Smooth muscle cell (in vitro differentiated cells): Measurements from ENCODE around the gene PRKCB. TPM values are rescaled to one million over a fixed set of nuclear protein-coding genes. Genes with fewer than 3 reads are reported as not detected.

ENCODE experiments used
- DNase-seq: peaks from one replicate; lab custom pipeline; 2025; ENCODE audit not compliant: unreplicated experiment; lab: John Stamatoyannopoulos, UW
- H2AFZ ChIP-seq: fragments of 200-600 bp; sonication (generic); 2 replicates; pipeline ENCODE4 v1.6.0; 2016; ENCODE audit warnings: antibody characterized with exemption, low read depth, mild to moderate bottlenecking
- H3F3A ChIP-seq: fragments of 200-600 bp; sonication (generic); 2 replicates; pipeline ENCODE4 v1.6.0; 2017; ENCODE audit warnings: antibody characterized with exemption, low read depth
- H3K27ac ChIP-seq: fragments of 200-600 bp; sonication (generic); 2 replicates; pipeline ENCODE4 v1.5.1; 2016; ENCODE audit warnings: low read depth, mild to moderate bottlenecking
- H3K27me3 ChIP-seq: fragments of 200-600 bp; sonication (generic); 2 replicates; pipeline ENCODE4 v1.6.1; 2016; ENCODE audit warnings: low read depth, mild to moderate bottlenecking
- H3K36me3 ChIP-seq: fragments of 200-600 bp; sonication (generic); 2 replicates; pipeline ENCODE4 v1.5.1; 2016; ENCODE audit warnings: low read depth
- H3K4me1 ChIP-seq: fragments of 200-600 bp; sonication (generic); 2 replicates; pipeline ENCODE4 v1.5.1; 2016; ENCODE audit warnings: low read depth
- H3K4me2 ChIP-seq: fragments of 200-600 bp; sonication (generic); 2 replicates; pipeline ENCODE4 v1.6.0; 2016; ENCODE audit warnings: mild to moderate bottlenecking
- H3K4me3 ChIP-seq: fragments of 200-600 bp; sonication (generic); 2 replicates; pipeline ENCODE4 v1.5.1; 2016; ENCODE audit warnings: mild to moderate bottlenecking
- H3K79me2 ChIP-seq: fragments of 200-600 bp; sonication (generic); 2 replicates; pipeline ENCODE4 v1.6.0; 2016; ENCODE audit warnings: low read depth, mild to moderate bottlenecking
- H3K9ac ChIP-seq: fragments of 200-600 bp; sonication (generic); 2 replicates; pipeline ENCODE4 v1.6.0; 2016; ENCODE audit warnings: low read depth
- H3K9me3 ChIP-seq: fragments of 200-600 bp; sonication (generic); replicated peaks from 2 replicates; pipeline ENCODE4 v1.5.1; 2016; ENCODE audit warnings: low read depth
- H4K20me1 ChIP-seq: fragments of 200-600 bp; sonication (generic); 2 replicates; pipeline ENCODE4 v1.6.0; 2016; ENCODE audit warnings: low read depth
- CTCF ChIP-seq: fragments of 200-600 bp; sonication (generic); IDR thresholded peaks from 2 replicates; pipeline ENCODE4 v1.5.1; 2017; ENCODE audit warnings: borderline replicate concordance, mild to moderate bottlenecking, antibody characterized with exemption; ENCODE audit not compliant: insufficient read depth, poor library complexity, severe bottlenecking
- WGBS: methylation state at CpG from one replicate; pipeline ENCODE4 v1.1.7; 2016; ENCODE audit warnings: low lambda C conversion rate; 5-methylcytosine and 5-hydroxymethylcytosine counted together
- polyA plus RNA-seq: library from polyadenylated mRNA; unstranded; fragments of >200 nt; fragmentation: Nextera tagmentation; extraction: Ambion mirVana; gene quantifications from 2 replicates; pipeline ENCODE4 v1.2.1, GENCODE V29; 2016
- total RNA-seq: library from RNA; depleted of rRNA; stranded (reverse); fragments of >200 nt; gene quantifications from 2 replicates; pipeline ENCODE4 v1.2.3, GENCODE V29; 2014

The PRKCB gene
- total and polyA plus RNA-seq, 2 experiments from 2014 or later: 0.36 TPM; not detected in 1

- no peak overlapping the region for H3K27ac ChIP-seq
- no peaks in the 10 kb centered on the region for H3K9me3 ChIP-seq
- no peaks in the 10 kb centered on the region for H3K36me3 ChIP-seq
- no peak overlapping the region for H3K9ac ChIP-seq
- TF ChIP-seq CTCF: no peak
- no peak overlapping the region for H3K4me2 ChIP-seq
- H3K27me3 ChIP-seq: peaks cover 10% of the 10 kb centered on the region
- no peaks in the 10 kb centered on the region for H3K4me1 ChIP-seq
- no peaks in the 10 kb centered on the region for H3F3A ChIP-seq
- 89% methylated on average over 3 of the region's 3 CpGs for WGBS
- H4K20me1 ChIP-seq: no peaks in the 10 kb centered on the region
- H2AFZ ChIP-seq: no peak overlapping the region
- no peak for DNase-seq
- H3K79me2 ChIP-seq: no peaks in the 10 kb centered on the region
- H3K4me3 ChIP-seq: no peak overlapping the region
Measured at GRCh38 chr16:24174957-24175356, 339.2 kb downstream of the PRKCB start.

GRCh38 chr16:24178496-24178895, 342.7 kb downstream of the PRKCB start:
- Histone ChIP-seq H3F3A (no peaks in the 10 kb centered on the region), H4K20me1 (no peaks in the 10 kb centered on the region), H3K79me2 (no peaks in the 10 kb centered on the region), H2AFZ (no peak overlapping the region), H3K27ac (no peak overlapping the region), H3K9me3 (no peaks in the 10 kb centered on the region), H3K4me1 (no peaks in the 10 kb centered on the region), H3K4me2 (no peak overlapping the region), H3K4me3 (no peak overlapping the region), H3K36me3 (no peaks in the 10 kb centered on the region), H3K27me3 (peaks cover 10% of the 10 kb centered on the region), H3K9ac (no peak overlapping the region)
- no peak for TF ChIP-seq CTCF
- DNase-seq: no peak
- 59% methylated on average over 4 of the region's 4 CpGs for WGBS

GRCh38 chr16:24180451-24180850, 344.7 kb downstream of the PRKCB start:
- no peaks in the 10 kb centered on the region for H4K20me1 ChIP-seq
- H3K4me1 ChIP-seq: no peaks in the 10 kb centered on the region
- no peak for TF ChIP-seq CTCF
- H3K27ac ChIP-seq: no peak overlapping the region
- no peak for DNase-seq
- no peaks in the 10 kb centered on the region for H3K79me2 ChIP-seq
- no peaks in the 10 kb centered on the region for H3K9me3 ChIP-seq
- H3K4me2 ChIP-seq: no peak overlapping the region
- no peaks in the 10 kb centered on the region for H3F3A ChIP-seq
- H3K36me3 ChIP-seq: no peaks in the 10 kb centered on the region
- H2AFZ ChIP-seq: no peak overlapping the region
- H3K4me3 ChIP-seq: no peak overlapping the region
- WGBS: 93% methylated on average over 8 of the region's 8 CpGs
- no peak overlapping the region for H3K9ac ChIP-seq
- H3K27me3 ChIP-seq: peaks cover 19% of the 10 kb centered on the region

- Histone ChIP-seq H3K36me3 (no peaks in the 10 kb centered on the region), H3K4me3 (no peak overlapping the region), H3K9ac (no peak overlapping the region), H3K27ac (no peak overlapping the region), H3K9me3 (no peaks in the 10 kb centered on the region), H3K4me1 (no peaks in the 10 kb centered on the region), H4K20me1 (no peaks in the 10 kb centered on the region), H3K4me2 (no peak overlapping the region), H3K79me2 (no peaks in the 10 kb centered on the region), H2AFZ (no peak overlapping the region), H3K27me3 (peaks cover 48% of the 10 kb centered on the region), H3F3A (no peaks in the 10 kb centered on the region)
- WGBS: 74% methylated on average over 9 of the region's 9 CpGs
- no peak for DNase-seq
- TF ChIP-seq CTCF: no peak
Measured at GRCh38 chr16:24188021-24188542, 352.3 kb downstream of the PRKCB start.
